Neural progenitor cell (in vitro differentiated cells): Measurements from ENCODE around the gene ITPK1. TPM values are rescaled to one million over a fixed set of nuclear protein-coding genes. Genes with fewer than 3 reads are reported as not detected.
"Not testable (repeated sequence)": the region's sequence is repeated elsewhere in the genome, so short reads cannot be mapped to it uniquely, and the experiment has no call there.

Experiments
- DNase-seq: peaks from one replicate; pipeline ENCODE4 v3.0.0-alpha.2; 2016; ENCODE audit warnings: low spot score
- H2AFZ ChIP-seq: fragments of 200-600 bp; sonication (generic); replicated peaks from 2 replicates; pipeline ENCODE4 v1.6.1; 2016; ENCODE audit warnings: antibody characterized with exemption
- H3F3A ChIP-seq: fragments of 200-600 bp; sonication (generic); 2 replicates; pipeline ENCODE4 v1.6.1; 2016; ENCODE audit warnings: antibody characterized with exemption, low read depth
- H3K27ac ChIP-seq: fragments of 200-600 bp; sonication (generic); 2 replicates; pipeline ENCODE4 v1.5.1; 2016; ENCODE audit warnings: mild to moderate bottlenecking
- H3K27me3 ChIP-seq: fragments of 200-600 bp; sonication (generic); 2 replicates; pipeline ENCODE4 v1.6.1; 2016; ENCODE audit warnings: mild to moderate bottlenecking, moderate library complexity
- H3K36me3 ChIP-seq: fragments of 200-600 bp; sonication (generic); 2 replicates; pipeline ENCODE4 v1.5.1; 2016
- H3K4me1 ChIP-seq: fragments of 200-600 bp; sonication (generic); 2 replicates; pipeline ENCODE4 v1.6.1; 2016; ENCODE audit warnings: mixed run types
- H3K4me2 ChIP-seq: fragments of 200-600 bp; sonication (generic); 2 replicates; pipeline ENCODE4 v1.6.1; 2016
- H3K4me3 ChIP-seq: fragments of 200-600 bp; sonication (generic); 2 replicates; pipeline ENCODE4 v1.5.1; 2016
- H3K79me2 ChIP-seq: fragments of 200-600 bp; sonication (generic); 2 replicates; pipeline ENCODE4 v1.6.1; 2016; ENCODE audit warnings: low read depth
- H3K9ac ChIP-seq: fragments of 200-600 bp; sonication (generic); 2 replicates; pipeline ENCODE4 v1.6.1; 2016
- H3K9me3 ChIP-seq: fragments of 200-600 bp; sonication (generic); 2 replicates; pipeline ENCODE4 v1.5.1; 2016; ENCODE audit warnings: low read depth
- H4K20me1 ChIP-seq: fragments of 200-600 bp; sonication (generic); 2 replicates; pipeline ENCODE4 v1.6.1; 2016; ENCODE audit warnings: low read depth
- H3K27ac Mint-ChIP-seq: 3 replicates; pipeline ENCODE4 v1.8.0; 2021; ENCODE audit warnings: mixed read lengths
- H3K27me3 Mint-ChIP-seq: 2 replicates; pipeline ENCODE4 v1.8.0; 2022; ENCODE audit warnings: low read depth, mild to moderate bottlenecking, inconsistent platforms, moderate library complexity, mixed read lengths; ENCODE audit not compliant: insufficient read depth
- H3K36me3 Mint-ChIP-seq: 3 replicates; pipeline ENCODE4 v1.8.0; 2021; ENCODE audit warnings: mixed read lengths
- H3K4me1 Mint-ChIP-seq: 3 replicates; pipeline ENCODE4 v1.8.0; 2021; ENCODE audit warnings: mixed read lengths
- H3K4me3 Mint-ChIP-seq: 3 replicates; pipeline ENCODE4 v1.8.0; 2021; ENCODE audit warnings: mild to moderate bottlenecking, moderate library complexity, mixed read lengths
- H3K9me3 Mint-ChIP-seq: 3 replicates; pipeline ENCODE4 v1.8.0; 2020; ENCODE audit warnings: mixed read lengths
- EZH2 ChIP-seq: fragments of 200-600 bp; sonication (generic); IDR thresholded peaks from 2 replicates; pipeline ENCODE4 v1.6.1; 2017; ENCODE audit warnings: antibody characterized with exemption, mild to moderate bottlenecking, moderate library complexity
- EZH2phosphoT487 ChIP-seq: fragments of 200-600 bp; sonication (generic); IDR thresholded peaks from 2 replicates; pipeline ENCODE4 v1.6.1; 2017; ENCODE audit warnings: antibody characterized with exemption
- total RNA-seq: library from RNA; depleted of rRNA; stranded (reverse); fragments of >200 nt; gene quantifications from 2 replicates; pipeline ENCODE4 v1.2.3, GENCODE V29; 2015; ENCODE audit warnings: low replicate concordance
- TF ChIP-seq, protein P1 (sequence below): fragments of 200-600 bp; sonication (generic); IDR thresholded peaks from 2 replicates; pipeline ENCODE4 v1.5.1; 2017; ENCODE audit warnings: antibody characterized with exemption, mild to moderate bottlenecking

Gene ITPK1
- total RNA-seq, 1 donor from 2014 or later = 25.8 TPM

DNA sequence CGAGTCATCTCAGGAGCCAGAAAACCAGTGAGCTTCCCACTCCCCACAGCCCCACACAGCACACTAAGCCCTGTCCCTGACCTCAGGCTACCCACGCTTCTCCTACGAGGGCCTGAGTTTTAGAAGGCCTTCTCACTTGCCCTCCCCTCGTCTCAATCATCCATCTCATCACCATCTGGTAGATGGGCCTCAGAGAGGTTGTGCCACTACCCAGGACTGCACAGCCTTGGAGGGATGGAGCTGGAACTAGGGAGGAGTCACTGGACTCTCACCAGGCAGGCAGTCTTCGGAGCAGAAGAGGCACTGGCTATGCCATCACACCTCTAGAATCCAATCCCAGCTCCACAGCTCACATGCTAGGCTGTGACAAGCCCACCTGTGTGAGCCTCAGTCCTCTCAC, 52.3 kb downstream of the ITPK1 start:
- no peak overlapping the region for H3K4me3 Mint-ChIP-seq
- no peak overlapping the region for H3K27ac Mint-ChIP-seq
- H3K36me3 ChIP-seq = no peaks in the 10 kb centered on the region

DNA sequence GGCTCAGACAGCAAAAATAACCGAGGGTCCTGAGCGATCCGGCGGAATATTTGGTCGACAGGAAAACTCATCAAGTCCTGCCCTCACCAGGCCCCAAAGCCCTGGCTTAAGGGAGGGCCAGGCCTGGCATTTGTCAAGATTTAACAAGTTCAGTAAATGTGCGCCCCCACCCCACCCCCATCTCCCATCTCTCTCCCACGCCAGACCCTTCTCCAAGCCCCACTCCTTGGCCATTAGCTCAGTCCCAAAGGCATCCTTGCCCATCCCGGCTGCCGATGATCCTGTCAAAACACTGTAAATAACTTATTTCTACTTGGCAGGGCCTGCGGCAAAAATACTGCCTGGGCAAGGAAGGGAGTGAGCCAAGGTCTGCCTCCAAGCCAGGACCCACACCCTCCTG, 52.8 kb downstream of the ITPK1 start:
- no peak for TF ChIP-seq EZH2phosphoT487
- no peak for TF ChIP-seq EZH2
- TF ChIP-seq, protein P1, sequence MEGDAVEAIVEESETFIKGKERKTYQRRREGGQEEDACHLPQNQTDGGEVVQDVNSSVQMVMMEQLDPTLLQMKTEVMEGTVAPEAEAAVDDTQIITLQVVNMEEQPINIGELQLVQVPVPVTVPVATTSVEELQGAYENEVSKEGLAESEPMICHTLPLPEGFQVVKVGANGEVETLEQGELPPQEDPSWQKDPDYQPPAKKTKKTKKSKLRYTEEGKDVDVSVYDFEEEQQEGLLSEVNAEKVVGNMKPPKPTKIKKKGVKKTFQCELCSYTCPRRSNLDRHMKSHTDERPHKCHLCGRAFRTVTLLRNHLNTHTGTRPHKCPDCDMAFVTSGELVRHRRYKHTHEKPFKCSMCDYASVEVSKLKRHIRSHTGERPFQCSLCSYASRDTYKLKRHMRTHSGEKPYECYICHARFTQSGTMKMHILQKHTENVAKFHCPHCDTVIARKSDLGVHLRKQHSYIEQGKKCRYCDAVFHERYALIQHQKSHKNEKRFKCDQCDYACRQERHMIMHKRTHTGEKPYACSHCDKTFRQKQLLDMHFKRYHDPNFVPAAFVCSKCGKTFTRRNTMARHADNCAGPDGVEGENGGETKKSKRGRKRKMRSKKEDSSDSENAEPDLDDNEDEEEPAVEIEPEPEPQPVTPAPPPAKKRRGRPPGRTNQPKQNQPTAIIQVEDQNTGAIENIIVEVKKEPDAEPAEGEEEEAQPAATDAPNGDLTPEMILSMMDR = no peak
- Histone ChIP-seq H3K4me3 (no peak overlapping the region), H3K36me3 (no peaks in the 10 kb centered on the region), H3K9ac (no peak overlapping the region), H3K9me3 (no peaks in the 10 kb centered on the region), H3F3A (peaks cover 7% of the 10 kb centered on the region), H2AFZ (no peak overlapping the region), H3K4me2 (no peak overlapping the region), H3K27ac (no peak overlapping the region), H4K20me1 (peaks cover 39% of the 10 kb centered on the region), H3K4me1 (no peaks in the 10 kb centered on the region), H3K79me2 (no peaks in the 10 kb centered on the region), H3K27me3 (no peaks in the 10 kb centered on the region)
- Mint-ChIP-seq H3K9me3 (no peaks in the 10 kb centered on the region), H3K27me3 (peaks cover 5% of the 10 kb centered on the region), H3K27ac (no peak overlapping the region), H3K36me3 (no peaks in the 10 kb centered on the region), H3K4me3 (no peak overlapping the region), H3K4me1 (peaks cover 26% of the 10 kb centered on the region)
- no peak for DNase-seq

More for the DNA sequence above, 52.3 kb downstream of the ITPK1 start:
- no peak overlapping the region for H3K27ac ChIP-seq
- no peak overlapping the region for H3K4me3 ChIP-seq
- H3K27me3 ChIP-seq = no peaks in the 10 kb centered on the region
- H3F3A ChIP-seq = peaks cover 7% of the 10 kb centered on the region
- no peaks in the 10 kb centered on the region for H3K9me3 ChIP-seq
- Mint-ChIP-seq H3K4me1 (peaks cover 25% of the 10 kb centered on the region), H3K27me3 (peaks cover 5% of the 10 kb centered on the region), H3K9me3 (no peaks in the 10 kb centered on the region), H3K36me3 (no peaks in the 10 kb centered on the region)
- H3K4me1 ChIP-seq = no peaks in the 10 kb centered on the region
- H3K9ac ChIP-seq = no peak overlapping the region
- no peaks in the 10 kb centered on the region for H3K79me2 ChIP-seq
- peaks cover 37% of the 10 kb centered on the region for H4K20me1 ChIP-seq
- no peak overlapping the region for H2AFZ ChIP-seq
- DNase-seq = no peak
- TF ChIP-seq EZH2 = no peak
- TF ChIP-seq, protein P1 = no peak
- no peak overlapping the region for H3K4me2 ChIP-seq

DNA sequence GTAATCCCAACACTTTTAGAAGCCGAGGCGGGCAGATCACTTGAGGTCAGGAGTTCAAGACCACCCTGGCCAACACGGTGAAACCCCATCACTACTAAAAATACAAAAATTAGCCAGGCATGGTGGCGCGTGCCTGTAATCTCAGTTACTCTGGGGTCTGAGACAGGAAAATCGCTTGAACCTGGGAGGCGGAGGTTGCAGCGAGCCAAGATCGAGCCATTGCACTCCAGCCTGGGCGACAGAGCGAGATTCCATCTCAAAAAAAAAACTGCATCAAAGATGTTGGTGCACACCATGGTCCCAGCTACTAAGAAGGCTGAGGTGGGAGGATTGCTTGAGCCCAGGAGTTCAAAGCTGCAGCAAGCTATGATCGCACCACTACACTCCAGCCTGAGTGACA, 53.7 kb downstream of the ITPK1 start:
- H3K4me1 Mint-ChIP-seq = peaks cover 32% of the 10 kb centered on the region
- H3K9me3 ChIP-seq, H3K9me3 Mint-ChIP-seq: not testable (repeated sequence)

DNA sequence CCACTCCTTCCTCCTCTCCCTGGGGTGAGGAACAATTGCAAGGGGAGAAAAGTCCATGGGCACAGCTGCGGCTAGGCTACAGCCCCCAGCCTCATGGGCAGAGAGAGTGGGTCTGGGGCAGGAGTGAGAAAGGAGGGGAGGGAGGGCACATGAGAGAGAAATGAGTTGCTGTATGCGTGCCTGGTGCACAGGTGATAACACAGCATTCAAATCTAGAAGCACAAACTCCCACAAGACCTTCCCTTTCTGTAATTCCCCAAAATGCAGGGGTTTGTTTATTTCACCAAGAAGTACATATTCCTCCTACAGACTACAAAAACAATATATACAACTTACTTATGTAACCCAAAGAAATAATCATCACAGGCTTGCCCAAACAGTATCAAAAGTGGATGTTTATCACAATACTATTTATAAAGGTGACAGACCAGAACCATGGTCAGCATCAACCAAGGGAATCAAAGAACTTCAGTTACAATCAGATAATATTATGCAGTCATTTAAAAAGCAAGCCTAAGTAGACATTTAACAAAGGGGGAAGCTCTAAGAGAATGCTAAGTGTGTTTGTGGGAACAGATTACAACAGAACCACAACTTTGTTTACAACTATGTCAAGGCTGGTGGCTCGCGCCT, 54.2 kb downstream of the ITPK1 start:
- no peaks in the 10 kb centered on the region for H3K9me3 ChIP-seq
- H3K27ac ChIP-seq = no peak overlapping the region
- Mint-ChIP-seq H3K9me3 (no peaks in the 10 kb centered on the region), H3K27ac (no peak overlapping the region), H3K36me3 (no peaks in the 10 kb centered on the region), H3K27me3 (peaks cover 10% of the 10 kb centered on the region), H3K4me3 (no peak overlapping the region), H3K4me1 (peaks cover 34% of the 10 kb centered on the region)
- TF ChIP-seq EZH2phosphoT487 = no peak
- no peak for TF ChIP-seq EZH2
- TF ChIP-seq, protein P1 = no peak
- H2AFZ ChIP-seq = no peak overlapping the region
- no peak overlapping the region for H3K9ac ChIP-seq
- H4K20me1 ChIP-seq = peaks cover 42% of the 10 kb centered on the region
- no peak overlapping the region for H3K4me3 ChIP-seq
- H3K79me2 ChIP-seq = no peaks in the 10 kb centered on the region
- no peaks in the 10 kb centered on the region for H3K36me3 ChIP-seq
- no peak for DNase-seq
- H3K4me1 ChIP-seq = no peaks in the 10 kb centered on the region
- H3K4me2 ChIP-seq = no peak overlapping the region
- peaks cover 7% of the 10 kb centered on the region for H3F3A ChIP-seq
- no peaks in the 10 kb centered on the region for H3K27me3 ChIP-seq

More for the DNA sequence above, 53.7 kb downstream of the ITPK1 start:
- not testable (repeated sequence) for H3F3A ChIP-seq, DNase-seq, H3K36me3 Mint-ChIP-seq, H3K4me1 ChIP-seq, H3K27ac Mint-ChIP-seq, H3K9ac ChIP-seq, H3K4me2 ChIP-seq, H3K27me3 Mint-ChIP-seq, H3K27ac ChIP-seq, H3K4me3 Mint-ChIP-seq, H3K36me3 ChIP-seq, H3K4me3 ChIP-seq, H3K79me2 ChIP-seq, H2AFZ ChIP-seq, H3K27me3 ChIP-seq
- H4K20me1 ChIP-seq = peaks cover 42% of the 10 kb centered on the region
